HCT116 (cell line): ENCODE data around the gene PNMT. TPM values are rescaled to one million over a fixed set of nuclear protein-coding genes. Genes with fewer than 3 reads are reported as not detected.

ENCODE experiments used
- ATAC-seq: fragments of 200-7000 bp; cut with Tn5 transposase; 2 replicates; pipeline ENCODE4 v1.9.1; 2020; ENCODE audit warnings: mild to moderate bottlenecking, moderate library complexity
- BruUV-seq: library from RNA; stranded (reverse); fragments of 400-500 nt; replicated peaks from 2 replicates; lab custom pipeline; 2021; lab: Mats Ljungman, UMichigan
- CTCF ChIA-PET: fragments of 300-600 bp; sonication (Branson Sonifier 250); formaldehyde crosslinking; loops from one replicate; lab custom pipeline; 2021; ENCODE audit warnings: antibody characterized with exemption; lab: Charles Lee
- POLR2A ChIA-PET: fragments of 300-600, 350-600 bp; sonication (Branson Sonifier 250); formaldehyde crosslinking; loops from one replicate; lab custom pipeline; 2021; ENCODE audit warnings: antibody characterized with exemption; lab: Charles Lee
- RAD21 ChIA-PET, 2 experiments: fragments of 300-600 bp; sonication (Branson Sonifier 250); formaldehyde crosslinking; loops; one replicate each; lab custom pipeline; 2023; ENCODE audit warnings: low total read pairs in 2 of 2; ENCODE audit not compliant: uncharacterized antibody in 2 of 2, unreplicated experiment in 2 of 2, low non-redundant PET in 1 of 2; lab: Charles Lee
- DNase-seq: peaks from one replicate; pipeline ENCODE4 v3.0.0-alpha.2; 2010; ENCODE audit warnings: low read depth, low spot score
- H2AFZ ChIP-seq: fragments of 200-600 bp; shearing (Covaris generic), sonication (generic); 2 replicates; pipeline ENCODE4 v1.6.1; 2017; ENCODE audit warnings: low read depth, mixed run types, mixed read lengths, antibody characterized with exemption, low read length; ENCODE audit not compliant: poor library complexity, severe bottlenecking
- H3K27ac ChIP-seq: 2 replicates; pipeline ENCODE4 v1.5.1; 2012; ENCODE audit warnings: low read depth, low read length
- H3K27me3 ChIP-seq: fragments of 200-600 bp; sonication (generic); 2 replicates; pipeline ENCODE4 v1.6.1; 2016; ENCODE audit warnings: mixed run types, low read length, mixed read lengths; ENCODE audit not compliant: insufficient read depth
- H3K36me3 ChIP-seq, 2 experiments: fragments of 200-500 bp in 1 of 2; fragments of 200-600 bp in 1 of 2; sonication (Bioruptor generic) in 1 of 2; sonication (generic) in 1 of 2; 2 replicates each; pipeline versions ENCODE4 v1.5.1 to v1.6.1; 2014 to 2016; ENCODE audit warnings: low read length in 2 of 2, inconsistent platforms in 1 of 2, mixed read lengths in 1 of 2, mixed run types in 1 of 2; ENCODE audit not compliant: insufficient read depth in 2 of 2, control insufficient read depth in 1 of 2
- H3K4me1 ChIP-seq, 2 experiments: fragments of 200-600 bp in 1 of 2; sonication (generic) in 1 of 2; 2 replicates each; pipeline versions ENCODE4 v1.5.1 to v1.6.1; 2012 to 2017; ENCODE audit warnings: low read length in 2 of 2, inconsistent platforms in 1 of 2, mild to moderate bottlenecking in 1 of 2, mixed read lengths in 1 of 2, mixed run types in 1 of 2, moderate library complexity in 1 of 2; ENCODE audit not compliant: insufficient read depth in 2 of 2, control insufficient read depth in 1 of 2
- H3K4me2 ChIP-seq: fragments of 200-600 bp; sonication (generic); 2 replicates; pipeline ENCODE4 v1.6.1; 2017; ENCODE audit warnings: mixed run types, low read length, mixed read lengths
- H3K4me3 ChIP-seq, 2 experiments: fragments of 200-600 bp in 1 of 2; sonication (generic) in 1 of 2; replicated peaks in 1 of 2; 2 replicates each; pipeline ENCODE4 v1.5.1; 2011 to 2016; ENCODE audit warnings: low read length in 2 of 2, control low read depth in 1 of 2, low read depth in 1 of 2, mild to moderate bottlenecking in 1 of 2, mixed read lengths in 1 of 2, mixed run types in 1 of 2
- H3K79me2 ChIP-seq: fragments of 200-600 bp; sonication (generic); 2 replicates; pipeline ENCODE4 v1.6.1; 2017; ENCODE audit warnings: mild to moderate bottlenecking, mixed run types, low read length, moderate library complexity, mixed read lengths; ENCODE audit not compliant: insufficient read depth
- H3K9ac ChIP-seq: fragments of 200-600 bp; sonication (generic); 2 replicates; pipeline ENCODE4 v1.6.1; 2016; ENCODE audit warnings: low read length, mixed read lengths
- H3K9me2 ChIP-seq: fragments of 200-600 bp; sonication (generic), shearing (Covaris generic); 2 replicates; pipeline ENCODE4 v1.6.1; 2017; ENCODE audit warnings: mixed run types, mild to moderate bottlenecking, moderate library complexity; ENCODE audit not compliant: insufficient read depth
- H3K9me3 ChIP-seq, 2 experiments: fragments of 200-500 bp in 1 of 2; fragments of 200-600 bp in 1 of 2; sonication (Bioruptor generic) in 1 of 2; sonication (generic) in 1 of 2; 2 replicates each; pipeline ENCODE4 v1.6.1; 2014 to 2017; ENCODE audit warnings: low read length in 2 of 2, mixed read lengths in 2 of 2, inconsistent platforms in 1 of 2, low read depth in 1 of 2, mild to moderate bottlenecking in 1 of 2, mixed run types in 1 of 2, moderate library complexity in 1 of 2; ENCODE audit not compliant: control insufficient read depth in 1 of 2, insufficient read depth in 1 of 2
- H4K20me1 ChIP-seq: fragments of 200-600 bp; sonication (generic), shearing (Covaris generic); 2 replicates; pipeline ENCODE4 v1.6.1; 2017; ENCODE audit warnings: mixed run types, mild to moderate bottlenecking, moderate library complexity; ENCODE audit not compliant: insufficient read depth
- EGR1 ChIP-seq: IDR thresholded peaks from 2 replicates; pipeline ENCODE4 v1.6.1; 2012; ENCODE audit warnings: low read depth
- EZH2 ChIP-seq: fragments of 200-600 bp; sonication (generic); IDR thresholded peaks from 2 replicates; pipeline ENCODE4 v1.6.1; 2017; ENCODE audit warnings: antibody characterized with exemption, mixed run types
- EZH2phosphoT487 ChIP-seq: fragments of 200-600 bp; IDR thresholded peaks from 2 replicates; pipeline ENCODE4 v1.6.1; 2018; ENCODE audit warnings: antibody characterized with exemption, borderline replicate concordance
- FOSL1 ChIP-seq: IDR thresholded peaks from 2 replicates; pipeline ENCODE4 v1.6.1; 2012; ENCODE audit warnings: low read depth
- JUND ChIP-seq: IDR thresholded peaks from 2 replicates; pipeline ENCODE4 v1.6.1; 2012
- SIN3A ChIP-seq: IDR thresholded peaks from 2 replicates; pipeline ENCODE4 v1.6.1; 2012; ENCODE audit warnings: low read depth
- YY1 ChIP-seq: IDR thresholded peaks from 2 replicates; pipeline ENCODE4 v1.6.1; 2011; ENCODE audit warnings: low read length, low read depth, moderate library complexity, mild to moderate bottlenecking; ENCODE audit not compliant: insufficient replicate concordance; ENCODE audit errors: extremely low read depth
- ZFX ChIP-seq: fragments of 450-650 bp; IDR thresholded peaks from 2 replicates; pipeline ENCODE4 v1.6.1; 2017
- ZNF274 ChIP-seq: fragments of 200-500 bp; sonication (Bioruptor generic); IDR thresholded peaks from 2 replicates; pipeline ENCODE4 v1.6.1; 2014; ENCODE audit warnings: mild to moderate bottlenecking, low read depth, low read length, inconsistent platforms
- intact Hi-C: fragments of 100-400 bp; cut with micrococcal nuclease; formaldehyde crosslinking; loops from 2 replicates; pipeline ENCODE4 v1.10.0; 2022
- total RNA-seq: library from RNA; stranded (reverse); gene quantifications from one replicate; pipeline ENCODE4 v1.2.1, GENCODE V29; 2021; ENCODE audit not compliant: unreplicated experiment

PNMT gene
- total RNA-seq, 1 experiment from 2014 or later = not detected

GRCh38 chr17:39711851-39712250 is 43.6 kb downstream of the PNMT start:
- no peaks in the 10 kb centered on the region for H3K9me3 ChIP-seq
- H3K27ac ChIP-seq = no peak overlapping the region
- no peak overlapping the region for H3K4me2 ChIP-seq
- ChIA-PET POLR2A (no interaction called here), RAD21 (no interaction called here), CTCF (no interaction called here)
- no peak for ATAC-seq
- DNase-seq = no peak
- intact Hi-C loops = no loop called here
- H3K36me3 ChIP-seq = peaks cover 4 to 32% of the 10 kb centered on the region in 2 experiments; a peak in 3 of 4 replicates
- TF ChIP-seq ZNF274 (no peak), YY1 (no peak), JUND (no peak), FOSL1 (no peak)
- no peaks in the 10 kb centered on the region for H3K27me3 ChIP-seq
- no TSS peak for BruUV-seq
- H3K9ac ChIP-seq = no peak overlapping the region
- no peak overlapping the region for H2AFZ ChIP-seq
- peaks cover 3 to 4% of the 10 kb centered on the region in 2 experiments; a peak in 2 of 4 replicates for H3K4me1 ChIP-seq
- H4K20me1 ChIP-seq = no peaks in the 10 kb centered on the region
- H3K4me3 ChIP-seq = no peak overlapping the region
- no peaks in the 10 kb centered on the region for H3K9me2 ChIP-seq
- H3K79me2 ChIP-seq = no peaks in the 10 kb centered on the region

- H3K27me3 ChIP-seq = no peaks in the 10 kb centered on the region
- H3K9me3 ChIP-seq = no peaks in the 10 kb centered on the region
- no peaks in the 10 kb centered on the region for H3K79me2 ChIP-seq
- no peak for ATAC-seq
- POLR2A ChIA-PET = no interaction called here
- H3K9me2 ChIP-seq = no peaks in the 10 kb centered on the region
- DNase-seq = no peak
- no peak overlapping the region for H3K4me2 ChIP-seq
- intact Hi-C loops = no loop called here
- no TSS peak for BruUV-seq
- H2AFZ ChIP-seq = no peak overlapping the region
- H3K27ac ChIP-seq = no peak overlapping the region
- CTCF ChIA-PET = interaction anchor here (2.1 kb wide), 1 partner anchor 15 kb away, joined by 4 read pairs; no protein-coding TSS in a partner anchor
- H4K20me1 ChIP-seq = no peaks in the 10 kb centered on the region
- TF ChIP-seq EGR1 (no peak), SIN3A (no peak), FOSL1 (no peak), ZFX (no peak), EZH2phosphoT487 (no peak), EZH2 (no peak), YY1 (no peak)
- H3K4me1 ChIP-seq = no peaks in the 10 kb centered on the region
- no peak overlapping the region for H3K4me3 ChIP-seq
- RAD21 ChIA-PET = no interaction called here
- H3K36me3 ChIP-seq = peaks cover 4 to 30% of the 10 kb centered on the region in 2 experiments; a peak in 3 of 4 replicates
- no peak overlapping the region for H3K9ac ChIP-seq
Observed at GRCh38 chr17:39714234-39714633, 46.0 kb downstream of the PNMT start.
